Gastroesophageal sphincter (tissue), 4 donors: ENCODE data around the gene CYP26B1. TPM values are rescaled to one million over a fixed set of nuclear protein-coding genes. Genes with fewer than 3 reads are reported as not detected.

Experiments
- ATAC-seq: fragments of 150-250 bp; one replicate; pipeline ENCODE4 v1.9.1; 2016; ENCODE audit warnings: mild to moderate bottlenecking, moderate library complexity
- H3K27ac ChIP-seq, 4 donors: fragments of 200-600 bp; sonication (generic) in 3 of 4; 1 replicate in 3 of 4; 2 replicates in 1 of 4; pipeline ENCODE4 v1.5.1; 2016 to 2019
- H3K27me3 ChIP-seq: fragments of 200-600 bp; sonication (generic); one replicate; pipeline ENCODE4 v1.5.1; 2019
- H3K36me3 ChIP-seq, 2 donors: fragments of 200-600 bp; sonication (generic); one replicate each; pipeline ENCODE4 v1.5.1; 2019; ENCODE audit warnings: control low read depth in 1 of 2
- H3K4me1 ChIP-seq, 3 donors: fragments of 200-600 bp; sonication (generic); 1 replicate in 2 of 3; 2 replicates in 1 of 3; pipeline ENCODE4 v1.5.1; 2016 to 2019; ENCODE audit warnings: control low read depth in 2 of 3
- H3K4me3 ChIP-seq, 2 donors: fragments of 200-600 bp; sonication (generic); one replicate each; pipeline ENCODE4 v1.5.1; 2019; ENCODE audit warnings: mild to moderate bottlenecking in 1 of 2, moderate library complexity in 1 of 2
- H3K9me3 ChIP-seq, 3 donors: fragments of 200-600 bp; sonication (generic); one replicate each; pipeline ENCODE4 v1.5.1; 2017 to 2019; ENCODE audit warnings: control low read depth in 2 of 3
- EP300 ChIP-seq: sonication (generic); formaldehyde crosslinking; IDR thresholded peaks from one replicate; pipeline ENCODE4 v1.6.1; 2017; ENCODE audit warnings: antibody characterized with exemption, mild to moderate bottlenecking
- POLR2A ChIP-seq, 2 donors: fragments of 450-650 bp; IDR thresholded peaks; one replicate each; pipeline ENCODE4 v1.6.1; 2017; ENCODE audit warnings: antibody characterized with exemption in 2 of 2, mild to moderate bottlenecking in 2 of 2, moderate library complexity in 1 of 2
- POLR2AphosphoS5 ChIP-seq: sonication (generic); formaldehyde crosslinking; IDR thresholded peaks from one replicate; pipeline ENCODE4 v1.6.1; 2017; ENCODE audit warnings: antibody characterized with exemption
- WGBS, 2 donors: methylation state at CpG; one replicate each; pipeline ENCODE4 v1.1.5; 2018; ENCODE audit warnings: low coverage in 1 of 2; 5-methylcytosine and 5-hydroxymethylcytosine counted together
- total RNA-seq, 4 donors: library from RNA; depleted of rRNA; stranded (reverse); fragments of >200 nt; gene quantifications; one replicate each; pipeline ENCODE4 v1.1.0, GENCODE V29; 2016
- TF ChIP-seq, protein P1 (sequence below), 4 experiments: fragments of 200-600 bp in 2 of 4; fragments of 450-650 bp in 2 of 4; sonication (generic) in 1 of 4; IDR thresholded peaks; one replicate each; pipeline ENCODE4 v1.5.1; 2017 to 2019; ENCODE audit warnings: antibody characterized with exemption in 4 of 4, mild to moderate bottlenecking in 2 of 4, moderate library complexity in 2 of 4

The CYP26B1 gene
- total RNA-seq, 4 donors from 2014 or later = 0.47 to 4.0 (median 1.4) TPM

DNA sequence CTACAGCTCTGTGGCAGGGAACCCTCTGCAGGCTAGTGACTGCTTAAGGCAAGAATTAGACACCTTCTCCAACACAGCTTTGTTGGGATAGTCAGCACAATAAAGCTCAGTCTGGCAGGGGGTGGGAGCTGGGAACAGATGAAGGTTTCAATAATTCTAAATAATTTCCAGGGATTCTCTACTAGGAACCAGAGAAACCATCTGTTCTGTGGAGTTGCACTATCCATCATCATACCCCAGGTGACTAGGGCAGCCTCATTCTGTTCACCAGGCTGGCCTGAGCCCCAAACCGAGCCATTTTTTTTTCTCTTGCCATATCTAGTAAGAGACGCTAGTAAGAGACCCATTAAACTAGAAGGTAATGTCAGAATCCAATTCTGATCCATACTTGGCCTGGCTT, 35.8 kb upstream of the CYP26B1 start:
- H3K4me3 ChIP-seq = no peak overlapping the region
- H3K27me3 ChIP-seq = no peaks in the 10 kb centered on the region
- H3K27ac ChIP-seq = no peak overlapping the region
- no peak for ATAC-seq
- 90 to 100% methylated on average over 1 to 2 of the region's 2 CpGs for WGBS, 2 donors
- H3K4me1 ChIP-seq = peaks cover 0 to 4% (median 0%) of the 10 kb centered on the region in 3 donors
- TF ChIP-seq POLR2AphosphoS5 = no peak
- TF ChIP-seq, protein P1, sequence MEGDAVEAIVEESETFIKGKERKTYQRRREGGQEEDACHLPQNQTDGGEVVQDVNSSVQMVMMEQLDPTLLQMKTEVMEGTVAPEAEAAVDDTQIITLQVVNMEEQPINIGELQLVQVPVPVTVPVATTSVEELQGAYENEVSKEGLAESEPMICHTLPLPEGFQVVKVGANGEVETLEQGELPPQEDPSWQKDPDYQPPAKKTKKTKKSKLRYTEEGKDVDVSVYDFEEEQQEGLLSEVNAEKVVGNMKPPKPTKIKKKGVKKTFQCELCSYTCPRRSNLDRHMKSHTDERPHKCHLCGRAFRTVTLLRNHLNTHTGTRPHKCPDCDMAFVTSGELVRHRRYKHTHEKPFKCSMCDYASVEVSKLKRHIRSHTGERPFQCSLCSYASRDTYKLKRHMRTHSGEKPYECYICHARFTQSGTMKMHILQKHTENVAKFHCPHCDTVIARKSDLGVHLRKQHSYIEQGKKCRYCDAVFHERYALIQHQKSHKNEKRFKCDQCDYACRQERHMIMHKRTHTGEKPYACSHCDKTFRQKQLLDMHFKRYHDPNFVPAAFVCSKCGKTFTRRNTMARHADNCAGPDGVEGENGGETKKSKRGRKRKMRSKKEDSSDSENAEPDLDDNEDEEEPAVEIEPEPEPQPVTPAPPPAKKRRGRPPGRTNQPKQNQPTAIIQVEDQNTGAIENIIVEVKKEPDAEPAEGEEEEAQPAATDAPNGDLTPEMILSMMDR (IDR thresholded peaks at IDR 0.05) = no peak
- TF ChIP-seq EP300 = no peak
- TF ChIP-seq POLR2A (IDR thresholded peaks at IDR 0.05) = no peak
- no peaks in the 10 kb centered on the region for H3K9me3 ChIP-seq
- peaks cover 0 to 31% of the 10 kb centered on the region in 2 donors for H3K36me3 ChIP-seq

DNA sequence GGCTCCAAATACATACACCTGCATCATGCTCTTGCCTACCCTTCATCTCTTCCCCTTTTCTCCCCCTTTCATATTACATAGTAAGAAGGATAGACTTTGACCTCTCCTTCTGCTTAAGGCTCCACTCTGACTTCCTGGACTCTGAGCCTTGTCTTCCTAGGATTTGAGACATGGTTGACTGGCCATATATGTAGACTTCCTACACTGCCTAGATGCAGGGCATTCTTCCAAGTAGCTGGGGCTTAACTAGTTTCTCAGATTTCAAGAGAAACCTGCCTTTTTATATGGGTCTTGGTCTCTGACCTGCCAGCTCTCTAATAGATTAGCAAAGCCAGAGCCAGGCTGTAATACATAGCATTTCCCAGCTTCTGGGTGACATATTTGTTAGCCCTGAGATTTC, 35.4 kb upstream of the CYP26B1 start:
- H3K4me1 ChIP-seq = peaks cover 0 to 4% (median 0%) of the 10 kb centered on the region in 3 donors
- no peaks in the 10 kb centered on the region for H3K9me3 ChIP-seq
- peaks cover 0 to 36% of the 10 kb centered on the region in 2 donors for H3K36me3 ChIP-seq
- H3K27me3 ChIP-seq = no peaks in the 10 kb centered on the region
- TF ChIP-seq, protein P1 (IDR thresholded peaks at IDR 0.05) = no peak
- TF ChIP-seq POLR2AphosphoS5 (no peak), POLR2A (IDR thresholded peaks at IDR 0.05) (no peak), EP300 (no peak)
- H3K4me3 ChIP-seq = no peak overlapping the region
- no peak for ATAC-seq
- no peak overlapping the region for H3K27ac ChIP-seq

DNA sequence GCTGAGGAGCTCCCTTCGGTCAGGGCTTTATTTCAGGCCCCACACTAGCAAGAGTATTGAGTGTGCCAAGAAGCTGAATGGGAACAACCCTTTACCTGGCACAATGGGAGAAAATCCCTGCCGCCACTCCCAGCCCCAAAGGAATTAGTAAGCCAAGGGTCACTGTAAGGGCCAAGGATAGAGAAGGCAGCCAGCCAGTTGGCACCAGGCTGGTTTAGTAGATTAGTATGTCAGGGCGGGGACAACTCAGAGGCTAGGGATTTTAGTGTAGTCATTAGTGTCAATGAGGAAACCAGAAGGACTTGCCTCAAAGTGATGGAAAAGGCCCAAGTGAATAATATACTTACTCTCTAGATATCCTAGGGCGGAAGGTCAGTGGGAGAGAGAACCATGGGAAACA, 34.9 kb upstream of the CYP26B1 start:
- H3K4me1 ChIP-seq = peaks cover 0 to 4% (median 0%) of the 10 kb centered on the region in 3 donors
- TF ChIP-seq, protein P1 (IDR thresholded peaks at IDR 0.05) = no peak
- TF ChIP-seq POLR2AphosphoS5 (no peak), POLR2A (IDR thresholded peaks at IDR 0.05) (no peak), EP300 (no peak)
- no peaks in the 10 kb centered on the region for H3K9me3 ChIP-seq
- peaks cover 0 to 37% of the 10 kb centered on the region in 2 donors for H3K36me3 ChIP-seq
- H3K27me3 ChIP-seq = no peaks in the 10 kb centered on the region
- H3K4me3 ChIP-seq = no peak overlapping the region
- no peak for ATAC-seq
- H3K27ac ChIP-seq = no peak overlapping the region
- WGBS, 2 donors = 51 to 56% methylated on average over 2 to 3 of the region's 4 CpGs

DNA sequence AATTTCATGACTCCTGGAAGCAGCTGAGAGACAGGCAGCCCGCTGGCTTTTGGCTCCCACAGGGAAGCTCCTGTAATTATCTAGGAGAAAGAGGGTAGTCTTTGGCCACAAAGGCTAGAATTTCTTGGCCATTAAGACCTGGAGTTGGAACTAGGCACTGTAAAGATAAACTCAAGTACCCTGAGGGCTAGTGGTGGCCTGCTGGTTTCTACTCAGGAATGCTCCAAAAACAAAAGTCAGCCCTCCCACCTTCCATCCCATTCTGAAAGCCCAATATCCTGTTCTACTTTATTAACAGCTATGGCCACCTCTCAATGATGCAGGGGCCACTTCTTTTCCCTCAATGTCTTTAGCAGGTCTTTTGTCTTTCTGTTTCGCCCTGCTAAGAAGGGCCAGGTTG, 34.0 kb upstream of the CYP26B1 start:
- no peak for TF ChIP-seq EP300
- TF ChIP-seq POLR2A (IDR thresholded peaks at IDR 0.05) = no peak
- TF ChIP-seq, protein P1 (IDR thresholded peaks at IDR 0.05) = no peak
- no peak for TF ChIP-seq POLR2AphosphoS5
- no peak overlapping the region for H3K4me3 ChIP-seq
- H3K27me3 ChIP-seq = no peaks in the 10 kb centered on the region
- ATAC-seq = no peak
- WGBS, 2 donors = 100% methylated on average over 2 of the region's 2 CpGs
- no peak overlapping the region for H3K27ac ChIP-seq
- no peaks in the 10 kb centered on the region for H3K9me3 ChIP-seq
- peaks cover 0 to 4% (median 0%) of the 10 kb centered on the region in 3 donors for H3K4me1 ChIP-seq
- peaks cover 0 to 39% of the 10 kb centered on the region in 2 donors for H3K36me3 ChIP-seq

DNA sequence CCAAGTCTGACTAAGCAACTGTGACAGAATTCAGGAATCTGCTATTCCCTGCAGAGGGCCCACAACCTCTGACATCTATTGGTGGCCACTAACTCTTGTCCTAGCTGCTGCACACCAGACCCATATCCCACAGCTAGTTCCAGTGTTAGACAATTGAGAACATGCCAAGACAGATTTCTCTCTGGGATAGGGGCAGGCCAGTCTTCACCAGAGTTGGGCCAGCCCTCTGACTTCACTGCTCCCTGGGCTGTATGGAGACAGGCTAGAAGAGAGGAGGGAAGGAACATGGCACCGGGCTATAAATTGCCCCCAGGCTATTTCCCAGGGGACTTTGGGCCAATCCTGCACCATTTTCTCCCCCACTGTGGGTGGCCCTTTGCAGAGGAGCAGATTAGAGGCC, 32.7 kb upstream of the CYP26B1 start:
- Histone ChIP-seq H3K36me3 (peaks cover 0 to 50% of the 10 kb centered on the region in 2 donors), H3K4me3 (no peak overlapping the region), H3K27ac (no peak overlapping the region), H3K4me1 (peaks cover 0 to 2% (median 0%) of the 10 kb centered on the region in 3 donors), H3K27me3 (no peaks in the 10 kb centered on the region), H3K9me3 (no peaks in the 10 kb centered on the region)
- TF ChIP-seq EP300 (no peak), POLR2A (IDR thresholded peaks at IDR 0.05) (no peak), POLR2AphosphoS5 (no peak)
- TF ChIP-seq, protein P1 (IDR thresholded peaks at IDR 0.05) = no peak
- ATAC-seq = no peak
- no CpG with 5 or more reads among the region's 1 CpG for WGBS, 2 donors
